Vagina (tissue), 2 donors: ENCODE measurements around the gene TMEM178A. TPM values are rescaled to one million over a fixed set of nuclear protein-coding genes. Genes with fewer than 3 reads are reported as not detected.
A peak's percentile ranks its signal among the peaks of the same experiment; 100 is the strongest.

ENCODE experiments used
- DNase-seq, 2 donors: peaks; one replicate each; pipeline ENCODE4 v3.0.0-alpha.2; 2017; ENCODE audit errors: extremely low spot score in 2 of 2
- H3K27ac ChIP-seq: fragments of 200-600 bp; sonication (generic); one replicate; pipeline ENCODE4 v1.5.1; 2019
- H3K27me3 ChIP-seq: fragments of 200-600 bp; sonication (generic); one replicate; pipeline ENCODE4 v1.5.1; 2019
- H3K36me3 ChIP-seq, 2 donors: fragments of 200-600 bp; sonication (generic); one replicate each; pipeline ENCODE4 v1.5.1; 2017 to 2019
- H3K4me1 ChIP-seq: fragments of 200-600 bp; sonication (generic); one replicate; pipeline ENCODE4 v1.5.1; 2019
- H3K4me3 ChIP-seq, 2 donors: fragments of 200-600 bp; sonication (generic); 1 replicate in 1 of 2; 2 replicates in 1 of 2; pipeline ENCODE4 v1.5.1; 2016 to 2019
- H3K9me3 ChIP-seq: fragments of 200-600 bp; sonication (generic); one replicate; pipeline ENCODE4 v1.5.1; 2019
- POLR2A ChIP-seq, 2 donors: fragments of 450-650 bp; IDR thresholded peaks; one replicate each; pipeline ENCODE4 v1.6.1; 2017; ENCODE audit warnings: antibody characterized with exemption in 2 of 2, mild to moderate bottlenecking in 2 of 2, moderate library complexity in 2 of 2
- POLR2AphosphoS5 ChIP-seq, 2 donors: sonication (generic); formaldehyde crosslinking; IDR thresholded peaks; one replicate each; pipeline ENCODE4 v1.9.0; 2017; ENCODE audit warnings: antibody characterized with exemption in 2 of 2, mild to moderate bottlenecking in 2 of 2, low read depth in 1 of 2; ENCODE audit not compliant: insufficient read depth in 1 of 2
- intact Hi-C: fragments of 100-400 bp; cut with DNase I; formaldehyde crosslinking; loops from one replicate; pipeline ENCODE4 v1.15.1; 2023
- total RNA-seq: library from RNA; depleted of rRNA; stranded (reverse); fragments of >200 nt; gene quantifications from one replicate; pipeline ENCODE4 v1.2.3, GENCODE V29; 2016
- TF ChIP-seq, protein P1 (sequence below), 3 experiments: fragments of 450-650 bp in 2 of 3; fragments of 200-600 bp in 1 of 3; sonication (generic) in 1 of 3; IDR thresholded peaks; one replicate each; pipeline ENCODE4 v1.5.1; 2017 to 2019; ENCODE audit warnings: antibody characterized with exemption in 3 of 3, mild to moderate bottlenecking in 2 of 3, moderate library complexity in 2 of 3

The TMEM178A gene
- total RNA-seq, 1 donor from 2014 or later, result 2.0 TPM

DNA sequence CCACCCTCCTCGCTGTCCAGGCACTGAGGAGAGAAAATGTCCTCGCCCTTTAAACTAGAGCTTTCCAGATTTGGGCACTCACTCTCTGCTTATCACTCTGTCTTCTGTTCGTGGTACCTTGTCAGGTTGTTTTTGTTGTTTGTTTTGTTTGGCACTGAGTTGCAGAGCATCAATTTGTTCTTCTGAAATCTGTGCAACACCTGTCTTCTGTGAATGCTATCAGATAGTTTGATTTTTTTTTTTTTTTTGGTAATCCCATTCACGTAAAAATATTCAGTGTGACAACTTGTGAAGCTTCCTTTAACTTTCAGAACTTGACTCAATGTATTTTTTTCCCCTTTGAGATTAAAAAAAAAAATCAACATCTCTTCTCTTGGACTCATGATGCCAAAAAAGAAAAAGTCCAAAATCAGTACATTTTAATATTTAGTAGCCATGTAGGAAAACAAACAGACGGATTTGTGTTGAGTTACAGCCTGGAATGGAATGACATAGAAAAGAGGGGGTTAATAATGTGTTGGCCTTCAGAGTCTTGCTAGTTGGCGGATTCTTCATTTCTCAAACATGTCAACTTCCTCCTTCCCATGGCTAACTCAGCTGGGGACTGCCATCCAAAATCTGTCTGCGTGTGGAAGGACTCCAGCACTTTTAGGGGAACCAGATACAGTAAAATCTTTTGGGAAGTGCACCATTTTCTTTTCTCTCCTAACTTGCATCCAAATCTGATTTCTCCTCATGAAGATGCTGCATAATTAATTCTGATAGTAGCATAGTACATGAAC is 1.6 kb downstream of the TMEM178A start:
- Histone ChIP-seq H3K27ac (no peak overlapping the region), H3K27me3 (no peaks in the 10 kb centered on the region), H3K4me3 (peak overlapping the region; percentile 51 to 59), H3K9me3 (no peaks in the 10 kb centered on the region), H3K4me1 (peaks cover 8% of the 10 kb centered on the region), H3K36me3 (no peaks in the 10 kb centered on the region)
- intact Hi-C loops, result no loop called here
- no peak for DNase-seq
- TF ChIP-seq POLR2AphosphoS5 (IDR thresholded peaks at IDR 0.05; ENCODE audit: insufficient read depth in 1 of 2, low read depth in 1 of 2) (no peak), POLR2A (IDR thresholded peaks at IDR 0.05) (no peak)
- TF ChIP-seq, protein P1, sequence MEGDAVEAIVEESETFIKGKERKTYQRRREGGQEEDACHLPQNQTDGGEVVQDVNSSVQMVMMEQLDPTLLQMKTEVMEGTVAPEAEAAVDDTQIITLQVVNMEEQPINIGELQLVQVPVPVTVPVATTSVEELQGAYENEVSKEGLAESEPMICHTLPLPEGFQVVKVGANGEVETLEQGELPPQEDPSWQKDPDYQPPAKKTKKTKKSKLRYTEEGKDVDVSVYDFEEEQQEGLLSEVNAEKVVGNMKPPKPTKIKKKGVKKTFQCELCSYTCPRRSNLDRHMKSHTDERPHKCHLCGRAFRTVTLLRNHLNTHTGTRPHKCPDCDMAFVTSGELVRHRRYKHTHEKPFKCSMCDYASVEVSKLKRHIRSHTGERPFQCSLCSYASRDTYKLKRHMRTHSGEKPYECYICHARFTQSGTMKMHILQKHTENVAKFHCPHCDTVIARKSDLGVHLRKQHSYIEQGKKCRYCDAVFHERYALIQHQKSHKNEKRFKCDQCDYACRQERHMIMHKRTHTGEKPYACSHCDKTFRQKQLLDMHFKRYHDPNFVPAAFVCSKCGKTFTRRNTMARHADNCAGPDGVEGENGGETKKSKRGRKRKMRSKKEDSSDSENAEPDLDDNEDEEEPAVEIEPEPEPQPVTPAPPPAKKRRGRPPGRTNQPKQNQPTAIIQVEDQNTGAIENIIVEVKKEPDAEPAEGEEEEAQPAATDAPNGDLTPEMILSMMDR (IDR thresholded peaks at IDR 0.05), result no peak

DNA sequence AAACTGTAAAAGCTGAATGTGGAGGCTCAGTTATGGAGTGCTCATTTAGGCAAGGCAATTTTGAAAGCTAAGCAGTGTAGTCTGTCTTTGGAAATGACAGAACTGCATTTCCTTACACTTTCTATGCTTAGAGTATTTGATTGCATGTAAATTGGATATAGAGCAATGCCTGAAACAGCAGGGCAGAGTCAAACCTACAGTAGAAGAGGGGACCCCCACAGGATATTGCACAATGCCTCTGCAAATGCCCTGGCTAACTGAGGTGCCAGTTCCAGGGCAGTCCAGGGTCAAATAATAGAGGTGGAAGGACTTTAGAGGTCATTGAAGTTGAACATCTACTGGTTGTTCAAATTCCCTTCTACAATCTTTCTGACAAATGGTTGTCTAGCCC is 2.2 kb downstream of the TMEM178A start:
- Histone ChIP-seq H3K4me3 (no peak overlapping the region), H3K27me3 (no peaks in the 10 kb centered on the region), H3K36me3 (no peaks in the 10 kb centered on the region), H3K4me1 (peaks cover 8% of the 10 kb centered on the region), H3K9me3 (no peaks in the 10 kb centered on the region), H3K27ac (no peak overlapping the region)
- no peak for TF ChIP-seq POLR2A (IDR thresholded peaks at IDR 0.05)
- TF ChIP-seq, protein P1 (IDR thresholded peaks at IDR 0.05), result no peak
- TF ChIP-seq POLR2AphosphoS5 (IDR thresholded peaks at IDR 0.05; ENCODE audit: insufficient read depth in 1 of 2, low read depth in 1 of 2), result no peak
- intact Hi-C loops, result no loop called here
- DNase-seq, result no peak

DNA sequence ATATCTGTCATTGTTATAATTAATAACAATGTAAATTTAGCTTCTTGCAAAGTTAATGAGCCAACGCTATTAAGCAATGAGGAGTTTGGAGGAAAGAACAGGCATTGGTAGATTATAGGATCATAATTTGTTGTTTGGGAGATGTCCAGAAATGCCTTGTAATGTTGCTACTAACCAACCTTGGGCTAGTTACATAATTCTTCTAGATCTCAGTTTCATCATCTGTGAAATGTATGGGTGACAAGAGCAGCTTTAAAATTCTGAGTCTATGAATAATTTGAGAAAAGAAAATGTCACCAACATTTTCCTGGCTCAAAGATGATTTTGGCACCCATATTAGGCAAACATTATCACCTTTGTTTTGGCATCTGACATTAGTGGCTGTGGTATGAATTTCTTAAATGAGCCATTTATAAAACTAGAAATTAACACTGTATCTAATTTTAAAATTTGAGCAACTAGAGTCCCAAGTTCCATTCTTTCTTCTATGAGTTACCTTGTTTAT is 2.9 kb downstream of the TMEM178A start:
- intact Hi-C loops, result no loop called here
- no peak overlapping the region for H3K27ac ChIP-seq
- H3K4me3 ChIP-seq, result no peak overlapping the region
- no peak for DNase-seq
- no peaks in the 10 kb centered on the region for H3K27me3 ChIP-seq
- TF ChIP-seq, protein P1 (IDR thresholded peaks at IDR 0.05), result no peak
- TF ChIP-seq POLR2A (IDR thresholded peaks at IDR 0.05), result no peak
- no peak for TF ChIP-seq POLR2AphosphoS5 (IDR thresholded peaks at IDR 0.05; ENCODE audit: insufficient read depth in 1 of 2, low read depth in 1 of 2)
- H3K4me1 ChIP-seq, result peaks cover 8% of the 10 kb centered on the region
- no peaks in the 10 kb centered on the region for H3K36me3 ChIP-seq
- H3K9me3 ChIP-seq, result no peaks in the 10 kb centered on the region

DNA sequence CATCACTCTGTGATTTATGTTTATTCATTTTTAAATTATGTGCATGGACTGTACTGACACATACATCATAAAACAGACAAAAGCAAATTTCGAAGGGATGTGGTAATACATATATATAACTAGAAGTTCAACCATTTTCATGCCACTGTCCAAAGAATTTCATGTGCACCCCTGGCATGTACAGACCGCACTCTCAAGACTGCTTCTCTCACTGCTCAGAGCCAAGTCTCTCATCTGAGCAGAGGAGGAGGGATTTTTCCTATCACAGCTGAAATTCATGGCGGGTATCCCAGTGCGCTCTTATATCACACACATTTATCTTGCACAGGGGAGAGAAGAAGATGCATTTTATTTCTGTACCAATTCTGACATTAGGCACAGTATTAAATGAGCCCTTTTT is 5.9 kb downstream of the TMEM178A start:
- Histone ChIP-seq H3K36me3 (no peaks in the 10 kb centered on the region), H3K4me1 (peaks cover 6% of the 10 kb centered on the region), H3K9me3 (no peaks in the 10 kb centered on the region), H3K27ac (no peak overlapping the region), H3K4me3 (no peak overlapping the region), H3K27me3 (no peaks in the 10 kb centered on the region)
- intact Hi-C loops, result no loop called here
- no peak for TF ChIP-seq POLR2AphosphoS5 (IDR thresholded peaks at IDR 0.05; ENCODE audit: insufficient read depth in 1 of 2, low read depth in 1 of 2)
- TF ChIP-seq POLR2A (IDR thresholded peaks at IDR 0.05), result no peak
- TF ChIP-seq, protein P1 (IDR thresholded peaks at IDR 0.05), result no peak
- DNase-seq, result no peak

DNA sequence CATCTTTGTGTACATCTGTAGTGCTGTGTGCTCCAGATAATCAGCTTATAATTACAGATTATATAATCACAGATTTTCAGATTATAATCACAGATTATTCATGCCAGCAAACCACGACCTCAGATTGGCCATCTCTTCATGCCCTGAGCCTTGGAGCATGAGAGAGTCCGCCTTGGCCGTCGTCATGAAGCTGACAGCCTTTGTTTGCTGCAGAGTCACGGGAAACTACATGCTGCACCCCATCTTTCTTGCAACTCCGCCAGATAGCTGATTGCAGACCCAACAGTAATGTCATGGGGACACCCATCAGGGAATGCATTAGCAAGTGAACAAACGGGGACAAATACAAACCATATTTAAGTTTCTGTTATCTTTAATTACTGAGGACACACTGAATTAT is 7.3 kb downstream of the TMEM178A start:
- no peak overlapping the region for H3K4me3 ChIP-seq
- no peak for DNase-seq

More for the DNA sequence above, 7.3 kb downstream of the TMEM178A start:
- Histone ChIP-seq H3K27me3 (no peaks in the 10 kb centered on the region), H3K9me3 (no peaks in the 10 kb centered on the region), H3K4me1 (no peaks in the 10 kb centered on the region), H3K27ac (no peak overlapping the region), H3K36me3 (no peaks in the 10 kb centered on the region)
- TF ChIP-seq, protein P1 (IDR thresholded peaks at IDR 0.05), result no peak
- TF ChIP-seq POLR2A (IDR thresholded peaks at IDR 0.05) (no peak), POLR2AphosphoS5 (IDR thresholded peaks at IDR 0.05; ENCODE audit: insufficient read depth in 1 of 2, low read depth in 1 of 2) (no peak)
- intact Hi-C loops, result no loop called here
